ENCODE results near the gene TRPC4AP. TPM values are rescaled to one million over a fixed set of nuclear protein-coding genes. Genes with fewer than 3 reads are reported as not detected.
"Not testable (repeated sequence)": the region's sequence is repeated elsewhere in the genome, so short reads cannot be mapped to it uniquely, and the experiment has no call there.

TRPC4AP gene
- polyA plus RNA-seq, 2 donors, result 25.7 to 26.9 TPM

- no peaks in the 10 kb centered on the region for H3K27me3 ChIP-seq (ENCODE audit: control insufficient read depth in 1 of 2, insufficient read depth in 2 of 2, low read length in 2 of 2)
- no peak overlapping the region for H3K4me3 ChIP-seq (ENCODE audit: low read depth in 1 of 2, low read length in 2 of 2)
- H3K9me3 ChIP-seq (ENCODE audit: control insufficient read depth in 2 of 2, insufficient read depth in 1 of 2, low read depth in 1 of 2, low read length in 1 of 2), result no peaks in the 10 kb centered on the region
- H3K27ac ChIP-seq (ENCODE audit: low read depth in 2 of 2, low read length in 1 of 2), result no peak overlapping the region
- H3K4me1 ChIP-seq (ENCODE audit: control insufficient read depth in 2 of 2, insufficient read depth in 2 of 2, low read length in 1 of 2), result no peaks in the 10 kb centered on the region
- peaks cover 0 to 3% of the 10 kb centered on the region in 2 donors for H3K36me3 ChIP-seq (ENCODE audit: control insufficient read depth in 2 of 2, insufficient read depth in 2 of 2, low read length in 1 of 2)
- WGBS, 2 donors, result 85 to 93% methylated on average over 3 of the region's 3 CpGs
These were observed 29.4 kb downstream of the TRPC4AP start for GRCh38 chr20:35063168-35063567.

DNA sequence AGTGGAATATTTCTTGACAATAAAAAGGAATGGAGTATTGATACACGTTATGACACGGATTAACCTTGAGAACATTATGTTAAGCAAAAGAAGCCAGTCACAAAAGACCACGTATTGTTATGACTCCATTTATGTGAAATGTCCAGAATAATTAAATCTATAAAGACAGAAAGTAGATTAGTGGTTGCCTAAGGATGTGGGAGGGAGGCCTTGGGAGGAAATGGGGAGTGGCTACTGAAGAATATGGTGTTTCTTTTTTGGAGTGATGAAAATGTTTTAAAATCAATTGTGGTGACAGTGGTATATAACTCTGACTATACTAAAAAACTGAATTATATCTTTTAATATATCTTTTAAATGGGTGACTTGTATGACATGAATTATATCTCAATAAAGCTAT is 30.1 kb downstream of the TRPC4AP start:
- H3K27me3 ChIP-seq (ENCODE audit: control insufficient read depth in 1 of 2, insufficient read depth in 2 of 2, low read length in 2 of 2), result no peaks in the 10 kb centered on the region
- no peaks in the 10 kb centered on the region for H3K9me3 ChIP-seq (ENCODE audit: control insufficient read depth in 2 of 2, insufficient read depth in 1 of 2, low read depth in 1 of 2, low read length in 1 of 2)
- no peak overlapping the region for H3K4me3 ChIP-seq (ENCODE audit: low read depth in 1 of 2, low read length in 2 of 2)
- H3K4me1 ChIP-seq (ENCODE audit: control insufficient read depth in 2 of 2, insufficient read depth in 2 of 2, low read length in 1 of 2), result no peaks in the 10 kb centered on the region
- no peak overlapping the region for H3K27ac ChIP-seq (ENCODE audit: low read depth in 2 of 2, low read length in 1 of 2)
- WGBS, 2 donors, result 92 to 95% methylated on average over 3 of the region's 3 CpGs
- H3K36me3 ChIP-seq (ENCODE audit: control insufficient read depth in 2 of 2, insufficient read depth in 2 of 2, low read length in 1 of 2), result peaks cover 0 to 3% of the 10 kb centered on the region in 2 donors

DNA sequence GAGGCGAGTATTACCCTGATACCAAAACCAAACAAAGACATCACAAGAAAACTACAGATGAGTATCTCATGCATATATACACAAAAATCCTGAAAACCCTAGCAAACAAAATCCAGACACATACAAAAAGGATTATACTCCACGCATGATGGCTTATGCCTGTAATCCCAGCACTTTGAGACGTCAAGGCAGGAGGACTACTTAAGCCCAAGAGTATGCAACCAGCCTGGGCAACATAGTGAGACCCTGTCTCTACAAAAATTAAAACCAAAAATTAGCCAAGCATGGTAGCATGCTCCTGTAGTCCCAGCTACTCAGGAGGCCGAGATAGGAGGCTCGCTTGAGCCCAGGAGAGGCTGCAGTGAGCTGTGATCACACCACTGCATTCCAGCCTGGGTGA is 32.4 kb downstream of the TRPC4AP start:
- WGBS, 2 donors, result 98 to 99% methylated on average over 5 of the region's 5 CpGs
- H3K4me1 ChIP-seq (ENCODE audit: control insufficient read depth in 2 of 2, insufficient read depth in 2 of 2, low read length in 1 of 2), result no peaks in the 10 kb centered on the region
- peaks cover 0 to under 1% of the 10 kb centered on the region in 2 donors for H3K36me3 ChIP-seq (ENCODE audit: control insufficient read depth in 2 of 2, insufficient read depth in 2 of 2, low read length in 1 of 2)
- no peaks in the 10 kb centered on the region for H3K27me3 ChIP-seq (ENCODE audit: control insufficient read depth in 1 of 2, insufficient read depth in 2 of 2, low read length in 2 of 2)
- no peak overlapping the region for H3K27ac ChIP-seq (ENCODE audit: low read depth in 2 of 2, low read length in 1 of 2)
- H3K4me3 ChIP-seq (ENCODE audit: low read depth in 1 of 2, low read length in 2 of 2), result no peak overlapping the region
- H3K9me3 ChIP-seq (ENCODE audit: control insufficient read depth in 2 of 2, insufficient read depth in 1 of 2, low read depth in 1 of 2, low read length in 1 of 2), result no peaks in the 10 kb centered on the region

GRCh38 chr20:35059612-35060011 is 33.0 kb downstream of the TRPC4AP start:
- 92 to 96% methylated on average over 14 of the region's 14 CpGs for WGBS, 2 donors
- Histone ChIP-seq H3K27me3 (ENCODE audit: control insufficient read depth in 1 of 2, insufficient read depth in 2 of 2, low read length in 2 of 2) (no peaks in the 10 kb centered on the region), H3K4me1 (ENCODE audit: control insufficient read depth in 2 of 2, insufficient read depth in 2 of 2, low read length in 1 of 2) (no peaks in the 10 kb centered on the region), H3K4me3 (ENCODE audit: low read depth in 1 of 2, low read length in 2 of 2) (no peak overlapping the region), H3K36me3 (ENCODE audit: control insufficient read depth in 2 of 2, insufficient read depth in 2 of 2, low read length in 1 of 2) (no peaks in the 10 kb centered on the region), H3K9me3 (ENCODE audit: control insufficient read depth in 2 of 2, insufficient read depth in 1 of 2, low read depth in 1 of 2, low read length in 1 of 2) (no peaks in the 10 kb centered on the region), H3K27ac (ENCODE audit: low read depth in 2 of 2, low read length in 1 of 2) (no peak overlapping the region)

DNA sequence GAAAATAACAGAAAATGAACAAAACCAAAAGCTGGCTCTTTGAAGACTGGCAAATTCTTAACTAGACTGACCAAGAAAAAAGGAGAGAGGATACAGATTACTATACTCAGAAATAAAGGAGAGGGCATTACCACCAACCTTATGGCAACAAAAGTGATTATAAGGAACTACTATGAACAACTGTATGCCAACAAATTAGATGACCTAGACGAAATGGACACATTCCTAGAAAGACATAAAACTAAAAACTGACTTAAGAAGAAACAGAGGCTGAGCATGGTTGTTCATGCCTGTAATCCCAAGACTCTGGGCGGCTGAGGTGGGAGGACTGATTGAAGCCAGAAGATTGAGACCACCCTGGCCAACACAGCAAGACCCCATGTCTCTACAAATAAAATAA is 33.5 kb downstream of the TRPC4AP start:
- Histone ChIP-seq H3K36me3 (ENCODE audit: control insufficient read depth in 2 of 2, insufficient read depth in 2 of 2, low read length in 1 of 2) (no peaks in the 10 kb centered on the region), H3K27me3 (ENCODE audit: control insufficient read depth in 1 of 2, insufficient read depth in 2 of 2, low read length in 2 of 2) (no peaks in the 10 kb centered on the region), H3K27ac (ENCODE audit: low read depth in 2 of 2, low read length in 1 of 2) (no peak overlapping the region), H3K4me1 (ENCODE audit: control insufficient read depth in 2 of 2, insufficient read depth in 2 of 2, low read length in 1 of 2) (no peaks in the 10 kb centered on the region), H3K4me3 (ENCODE audit: low read depth in 1 of 2, low read length in 2 of 2) (no peak overlapping the region), H3K9me3 (ENCODE audit: control insufficient read depth in 2 of 2, insufficient read depth in 1 of 2, low read depth in 1 of 2, low read length in 1 of 2) (no peaks in the 10 kb centered on the region)
- WGBS, 2 donors, result 98 to 100% methylated on average over 2 of the region's 2 CpGs

GRCh38 chr20:35055445-35056276 is 36.9 kb downstream of the TRPC4AP start:
- Histone ChIP-seq H3K4me3 (ENCODE audit: low read depth in 1 of 2, low read length in 2 of 2) (no peak overlapping the region), H3K27ac (ENCODE audit: low read depth in 2 of 2, low read length in 1 of 2) (no peak overlapping the region), H3K27me3 (ENCODE audit: control insufficient read depth in 1 of 2, insufficient read depth in 2 of 2, low read length in 2 of 2) (no peaks in the 10 kb centered on the region), H3K36me3 (ENCODE audit: control insufficient read depth in 2 of 2, insufficient read depth in 2 of 2, low read length in 1 of 2) (no peaks in the 10 kb centered on the region), H3K9me3 (ENCODE audit: control insufficient read depth in 2 of 2, insufficient read depth in 1 of 2, low read depth in 1 of 2, low read length in 1 of 2) (no peaks in the 10 kb centered on the region), H3K4me1 (ENCODE audit: control insufficient read depth in 2 of 2, insufficient read depth in 2 of 2, low read length in 1 of 2) (no peaks in the 10 kb centered on the region)
- 79% methylated on average over 9 of the region's 9 CpGs for WGBS, 2 donors

GRCh38 chr20:35054814-35055213 is 37.8 kb downstream of the TRPC4AP start:
- H3K27ac ChIP-seq (ENCODE audit: low read depth in 2 of 2, low read length in 1 of 2), result no peak overlapping the region
- H3K9me3 ChIP-seq (ENCODE audit: control insufficient read depth in 2 of 2, insufficient read depth in 1 of 2, low read depth in 1 of 2, low read length in 1 of 2), result no peaks in the 10 kb centered on the region
- 92 to 100% methylated on average over 2 of the region's 2 CpGs for WGBS, 2 donors
- H3K27me3 ChIP-seq (ENCODE audit: control insufficient read depth in 1 of 2, insufficient read depth in 2 of 2, low read length in 2 of 2), result no peaks in the 10 kb centered on the region
- H3K4me1 ChIP-seq (ENCODE audit: control insufficient read depth in 2 of 2, insufficient read depth in 2 of 2, low read length in 1 of 2), result no peaks in the 10 kb centered on the region
- H3K36me3 ChIP-seq (ENCODE audit: control insufficient read depth in 2 of 2, insufficient read depth in 2 of 2, low read length in 1 of 2), result no peaks in the 10 kb centered on the region
- H3K4me3 ChIP-seq (ENCODE audit: low read depth in 1 of 2, low read length in 2 of 2), result no peak overlapping the region

DNA sequence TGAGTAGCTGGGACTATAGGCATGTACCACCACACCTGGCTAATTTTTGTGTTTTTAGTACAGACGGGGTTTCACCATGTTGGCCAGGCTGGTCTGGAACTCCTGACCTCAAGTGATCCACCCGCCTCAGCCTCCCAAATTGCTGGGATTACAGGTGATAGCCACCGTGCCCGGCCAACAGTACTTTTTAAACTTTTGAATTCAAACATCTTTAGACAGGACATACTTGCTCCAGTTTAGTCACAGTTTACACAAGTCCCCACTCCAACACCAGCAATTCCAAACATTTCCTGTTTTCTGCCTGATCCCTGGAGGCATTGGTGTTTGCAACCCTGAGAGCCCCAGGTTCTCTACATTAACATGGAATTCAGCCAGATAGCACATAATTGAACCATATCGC is 40.0 kb downstream of the TRPC4AP start:
- 89 to 92% methylated on average over 5 of the region's 5 CpGs for WGBS, 2 donors
- H3K4me1 ChIP-seq (ENCODE audit: control insufficient read depth in 2 of 2, insufficient read depth in 2 of 2, low read length in 1 of 2); H3K9me3 ChIP-seq (ENCODE audit: control insufficient read depth in 2 of 2, insufficient read depth in 1 of 2, low read depth in 1 of 2, low read length in 1 of 2); H3K27ac ChIP-seq (ENCODE audit: low read depth in 2 of 2, low read length in 1 of 2); H3K27me3 ChIP-seq (ENCODE audit: control insufficient read depth in 1 of 2, insufficient read depth in 2 of 2, low read length in 2 of 2); H3K4me3 ChIP-seq (ENCODE audit: low read depth in 1 of 2, low read length in 2 of 2); H3K36me3 ChIP-seq (ENCODE audit: control insufficient read depth in 2 of 2, insufficient read depth in 2 of 2, low read length in 1 of 2): not testable (repeated sequence)

DNA sequence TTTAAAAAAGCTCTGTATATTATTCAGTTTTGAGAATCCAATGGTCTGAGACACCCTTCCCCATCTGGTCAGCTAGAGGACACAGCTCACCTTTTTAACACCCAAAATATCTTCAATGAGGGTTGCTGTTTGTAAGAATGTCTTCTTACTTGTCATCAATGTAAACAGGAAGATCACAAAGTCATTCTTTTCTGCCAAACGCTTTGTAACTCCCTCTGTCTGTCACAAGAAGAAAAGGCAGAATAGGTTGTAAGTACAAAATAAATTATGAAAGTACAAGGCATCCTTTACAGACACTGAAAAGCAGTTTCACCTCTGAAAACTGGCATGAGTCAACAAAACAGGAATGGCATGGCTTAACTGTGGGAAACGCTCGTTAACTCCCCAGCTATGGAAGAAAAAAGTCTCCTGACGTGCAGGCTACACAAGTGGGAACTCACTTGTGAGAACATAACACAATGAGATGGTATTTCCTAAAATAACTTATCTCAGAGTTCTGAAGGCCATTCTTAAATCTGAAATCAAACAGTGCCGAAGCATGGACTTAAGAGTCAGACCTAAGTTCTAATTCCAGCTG is 42.7 kb downstream of the TRPC4AP start:
- WGBS, 2 donors, result 86 to 88% methylated on average over 5 of the region's 5 CpGs
- no peak overlapping the region for H3K4me3 ChIP-seq (ENCODE audit: low read depth in 1 of 2, low read length in 2 of 2)
- H3K9me3 ChIP-seq (ENCODE audit: control insufficient read depth in 2 of 2, insufficient read depth in 1 of 2, low read depth in 1 of 2, low read length in 1 of 2), result no peaks in the 10 kb centered on the region
- H3K27ac ChIP-seq (ENCODE audit: low read depth in 2 of 2, low read length in 1 of 2), result no peak overlapping the region
- no peaks in the 10 kb centered on the region for H3K4me1 ChIP-seq (ENCODE audit: control insufficient read depth in 2 of 2, insufficient read depth in 2 of 2, low read length in 1 of 2)
- H3K27me3 ChIP-seq (ENCODE audit: control insufficient read depth in 1 of 2, insufficient read depth in 2 of 2, low read length in 2 of 2), result no peaks in the 10 kb centered on the region
- peaks cover 5 to 6% of the 10 kb centered on the region in 2 donors for H3K36me3 ChIP-seq (ENCODE audit: control insufficient read depth in 2 of 2, insufficient read depth in 2 of 2, low read length in 1 of 2)

GRCh38 chr20:35048739-35049138 is 43.9 kb downstream of the TRPC4AP start:
- H3K27me3 ChIP-seq (ENCODE audit: control insufficient read depth in 1 of 2, insufficient read depth in 2 of 2, low read length in 2 of 2), result no peaks in the 10 kb centered on the region
- peaks cover 6 to 9% of the 10 kb centered on the region in 2 donors for H3K36me3 ChIP-seq (ENCODE audit: control insufficient read depth in 2 of 2, insufficient read depth in 2 of 2, low read length in 1 of 2)
- H3K4me3 ChIP-seq (ENCODE audit: low read depth in 1 of 2, low read length in 2 of 2), result no peak overlapping the region
- H3K9me3 ChIP-seq (ENCODE audit: control insufficient read depth in 2 of 2, insufficient read depth in 1 of 2, low read depth in 1 of 2, low read length in 1 of 2), result no peaks in the 10 kb centered on the region
- no peaks in the 10 kb centered on the region for H3K4me1 ChIP-seq (ENCODE audit: control insufficient read depth in 2 of 2, insufficient read depth in 2 of 2, low read length in 1 of 2)
- 90 to 96% methylated on average over 1 of the region's 1 CpG for WGBS, 2 donors
- peak overlapping the region in 1 of 2 donors; percentile 7 for H3K27ac ChIP-seq (ENCODE audit: low read depth in 2 of 2, low read length in 1 of 2)

Data from esophagus (tissue), 2 donors.